Stimulated activated CD4-positive, alpha-beta T cell treated with anti-CD3 and anti-CD28 coated beads, Interleukin-15, amount 100 ng/mL, for 24 hours (primary cell): ENCODE data around the gene IGF2BP3.
"Not testable (repeated sequence)": the region's sequence is repeated elsewhere in the genome, so short reads cannot be mapped to it uniquely, and the experiment has no call there.

ENCODE experiments used
- DNase-seq: peaks from one replicate; pipeline ENCODE4 v3.0.0-alpha.2; 2020

The IGF2BP3 gene

DNA sequence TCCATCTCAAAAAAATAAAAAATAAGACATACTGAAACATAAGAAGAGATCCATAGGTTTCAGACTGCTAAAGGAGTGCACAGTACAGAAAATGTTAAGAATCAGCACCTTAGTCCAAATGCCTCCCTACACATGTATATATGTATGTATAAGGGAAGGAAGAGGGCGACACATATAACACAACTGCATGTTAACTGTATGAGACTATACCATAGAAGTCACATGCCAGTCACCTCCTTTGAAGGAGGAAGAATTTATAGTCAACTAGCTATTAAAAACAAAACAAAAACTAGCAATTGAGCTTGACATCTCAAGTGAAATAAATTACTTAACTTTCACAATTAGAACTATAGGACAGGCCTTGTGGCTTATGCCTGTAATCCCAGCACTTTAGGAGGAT lies 50.4 kb downstream of the IGF2BP3 start:
- DNase-seq: no peak

DNA sequence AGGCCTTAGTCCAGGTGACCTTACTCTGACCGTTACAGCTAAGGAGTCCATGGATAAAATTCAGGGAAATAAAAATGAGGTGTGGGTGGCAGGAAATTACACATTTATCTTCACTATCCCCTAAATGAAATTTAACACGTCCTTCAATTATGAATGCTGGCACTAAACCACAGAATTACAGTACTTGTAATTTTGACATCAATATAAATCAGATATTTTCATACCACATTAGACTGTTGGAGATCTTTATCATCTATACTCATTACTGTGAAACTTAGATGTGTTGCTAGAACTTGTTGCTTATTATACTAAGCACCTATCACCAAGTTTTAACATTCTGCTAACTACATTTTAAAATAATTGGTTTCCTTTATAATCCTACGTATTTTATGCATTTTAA lies 51.1 kb downstream of the IGF2BP3 start:
- no peak for DNase-seq

GRCh38 chr7:23418046-23418445 lies 52.2 kb downstream of the IGF2BP3 start:
- DNase-seq: no peak

- DNase-seq: no peak
These were observed 55.1 kb downstream of the IGF2BP3 start for GRCh38 chr7:23415198-23415597.

- DNase-seq: no peak
These were observed 59.7 kb downstream of the IGF2BP3 start for GRCh38 chr7:23410446-23411183.

GRCh38 chr7:23406564-23406963 lies 63.7 kb downstream of the IGF2BP3 start:
- not testable (repeated sequence) for DNase-seq

GRCh38 chr7:23405240-23405618 lies 65.1 kb downstream of the IGF2BP3 start:
- DNase-seq: peak; percentile 12

DNA sequence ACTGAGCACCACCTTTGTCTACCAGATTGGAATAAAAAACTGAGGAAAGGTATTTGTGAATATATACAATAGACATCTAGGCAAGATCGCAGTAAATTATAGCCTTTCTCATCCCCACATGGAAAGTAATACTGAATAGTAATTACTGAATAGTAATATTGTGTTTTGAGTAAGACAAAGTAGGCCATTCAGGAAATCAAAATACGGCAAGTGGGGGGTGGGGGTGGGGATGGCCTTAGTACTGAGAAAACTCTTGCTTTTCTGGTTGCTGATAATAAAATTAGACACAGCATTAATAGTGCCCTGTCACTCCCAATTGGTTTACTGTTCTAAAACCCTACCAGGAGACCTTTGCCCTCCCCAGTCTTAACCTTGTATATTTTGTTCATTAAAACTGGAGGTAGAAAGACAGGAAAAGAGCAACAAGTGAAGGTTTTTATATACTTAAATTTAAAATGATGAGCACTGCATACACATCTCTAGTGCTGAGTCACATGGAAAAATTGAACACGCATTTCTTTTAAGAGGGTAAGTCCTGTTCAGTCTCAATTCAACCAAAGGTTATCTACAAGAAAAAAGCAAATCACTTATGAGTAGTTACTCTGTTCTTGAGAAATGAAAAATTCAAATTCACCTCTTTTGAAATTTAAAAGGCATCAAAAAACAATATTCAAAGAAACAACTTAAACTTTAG lies 65.6 kb downstream of the IGF2BP3 start:
- peak; percentile 38 for DNase-seq

DNA sequence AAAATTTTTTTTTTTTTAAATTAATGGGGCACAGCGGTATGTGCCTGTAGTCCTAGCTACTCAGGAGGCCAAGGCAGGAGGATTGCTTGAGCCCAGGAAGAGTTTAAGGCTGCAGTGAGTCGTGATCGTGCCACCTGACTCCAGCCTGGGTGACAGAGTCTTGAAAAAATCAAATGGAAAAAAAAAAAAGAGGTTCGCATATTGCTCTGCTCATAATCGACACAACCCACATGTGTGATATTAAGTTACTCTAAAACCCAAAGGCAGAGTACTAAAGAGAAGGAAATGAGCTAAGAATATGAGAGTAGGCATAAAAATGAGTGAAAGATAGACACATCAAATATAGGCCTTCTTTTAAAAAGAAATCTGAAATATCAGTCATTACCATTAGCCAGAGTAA lies 66.3 kb downstream of the IGF2BP3 start:
- peak; percentile 26 for DNase-seq

DNA sequence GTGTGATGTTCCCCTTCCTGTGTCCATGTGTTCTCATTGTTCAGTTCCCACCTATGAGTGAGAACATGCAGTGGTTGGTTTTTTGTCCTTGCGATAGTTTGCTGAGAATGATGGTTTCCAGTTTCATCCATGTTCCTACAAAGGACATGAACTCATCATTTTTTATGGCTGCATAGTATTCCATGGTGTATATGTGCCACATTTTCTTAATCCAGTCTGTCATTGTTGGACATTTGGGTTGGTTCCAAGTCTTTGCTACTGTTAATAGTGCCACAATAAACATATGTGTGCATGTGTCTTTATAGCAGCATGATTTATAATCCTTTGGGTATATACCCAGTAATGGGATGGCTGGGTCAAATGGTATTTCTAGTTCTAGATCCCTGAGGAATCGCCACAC lies 72.2 kb downstream of the IGF2BP3 start:
- DNase-seq: not testable (repeated sequence)

DNA sequence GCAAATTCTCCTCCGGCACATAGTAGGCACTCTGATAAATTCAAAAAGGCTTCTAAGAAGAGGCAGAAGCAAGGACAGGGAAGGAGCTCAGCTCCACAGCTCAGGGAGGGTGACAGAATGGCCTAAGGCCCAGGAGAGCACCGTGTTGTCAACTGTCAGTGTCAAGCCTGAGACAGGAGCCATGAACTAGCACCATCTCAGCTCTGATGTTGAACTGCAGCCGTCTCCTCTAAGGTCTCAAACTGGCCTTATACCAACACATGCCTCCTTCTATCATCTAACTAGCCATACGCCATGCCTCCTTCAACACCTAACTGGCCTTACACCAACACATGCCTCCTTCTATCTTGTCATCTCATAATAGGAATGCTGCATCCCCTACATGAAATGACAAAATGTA lies 73.0 kb downstream of the IGF2BP3 start:
- DNase-seq: no peak

GRCh38 chr7:23396222-23397015 lies 73.9 kb downstream of the IGF2BP3 start:
- DNase-seq: no peak

DNA sequence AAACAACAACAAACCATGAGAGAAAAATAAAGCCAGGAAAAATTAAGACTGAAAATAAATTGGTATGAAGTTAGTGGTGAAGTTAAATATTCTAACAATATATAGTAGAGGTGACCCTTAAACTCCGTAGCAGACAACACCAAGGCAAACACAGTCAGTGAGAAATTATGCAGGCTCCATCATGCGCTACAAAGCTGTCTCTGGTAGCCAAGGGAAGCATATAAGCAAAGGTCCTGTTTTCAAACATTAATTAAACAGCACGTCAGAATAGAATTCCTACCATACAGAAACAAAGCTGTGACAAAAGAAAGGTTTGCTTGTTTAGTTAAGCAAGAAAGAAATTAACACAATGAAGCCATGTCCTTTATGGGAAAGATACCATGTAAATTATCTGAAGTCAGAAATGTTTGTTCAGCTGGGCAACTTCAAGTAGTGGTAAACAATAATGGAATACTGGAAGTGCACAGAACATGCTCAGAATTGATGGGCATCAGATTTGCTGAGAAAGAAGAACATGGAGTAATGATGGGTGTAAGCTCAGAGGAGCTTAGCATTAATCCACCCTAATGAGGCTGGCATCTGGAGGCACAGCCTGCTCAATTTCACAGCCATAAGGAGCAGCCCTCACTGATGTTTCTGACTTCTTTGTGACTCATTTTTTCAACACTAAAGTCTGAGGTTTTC lies 75.7 kb downstream of the IGF2BP3 start:
- DNase-seq: no peak

- no peak for DNase-seq
These were observed 76.7 kb downstream of the IGF2BP3 start for GRCh38 chr7:23393636-23394035.

DNA sequence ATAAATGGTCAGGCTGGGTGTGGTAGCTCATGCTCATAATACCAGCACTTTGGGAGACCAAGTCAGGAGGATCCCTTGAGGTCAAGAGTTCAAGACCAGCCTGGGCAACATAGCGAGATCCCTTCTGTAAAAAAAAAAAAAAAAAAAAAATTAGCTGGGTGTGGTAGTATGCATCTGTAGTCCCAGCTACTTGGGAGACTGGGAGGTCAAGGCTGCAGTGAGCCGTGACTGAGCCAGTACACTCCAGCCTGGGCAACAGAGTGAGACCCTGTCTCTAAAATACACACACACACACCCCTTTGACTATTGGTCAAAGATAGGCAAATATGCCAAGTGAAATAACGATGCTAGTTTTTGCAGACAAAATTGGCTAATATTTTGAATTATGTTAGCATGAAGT lies 80.6 kb downstream of the IGF2BP3 start:
- DNase-seq: no peak

- no peak for DNase-seq
These were observed 82.7 kb downstream of the IGF2BP3 start for GRCh38 chr7:23387583-23387982.

DNA sequence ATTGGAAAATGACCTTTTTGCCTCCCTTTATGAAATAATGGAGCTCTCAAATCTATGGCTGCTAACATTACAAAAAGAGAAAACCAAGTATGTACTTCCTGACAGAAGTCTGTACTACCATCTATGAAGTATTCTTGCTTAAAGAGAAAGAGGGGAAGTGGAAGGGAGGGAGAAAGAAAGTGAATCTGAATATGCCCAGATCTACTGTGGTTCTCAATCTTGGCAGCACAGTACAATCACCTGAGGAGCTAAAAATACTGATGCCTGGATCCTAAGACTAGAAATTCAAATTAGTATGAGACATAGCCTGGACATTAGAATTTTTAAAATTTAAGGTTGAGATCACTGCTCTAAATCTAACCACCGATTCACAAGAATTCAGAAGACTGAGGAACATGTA lies 85.2 kb downstream of the IGF2BP3 start:
- DNase-seq: no peak

- DNase-seq: no peak
These were observed 87.1 kb downstream of the IGF2BP3 start for GRCh38 chr7:23383225-23383624.

- no peak for DNase-seq
These were observed 89.3 kb downstream of the IGF2BP3 start for GRCh38 chr7:23380961-23381360.

DNA sequence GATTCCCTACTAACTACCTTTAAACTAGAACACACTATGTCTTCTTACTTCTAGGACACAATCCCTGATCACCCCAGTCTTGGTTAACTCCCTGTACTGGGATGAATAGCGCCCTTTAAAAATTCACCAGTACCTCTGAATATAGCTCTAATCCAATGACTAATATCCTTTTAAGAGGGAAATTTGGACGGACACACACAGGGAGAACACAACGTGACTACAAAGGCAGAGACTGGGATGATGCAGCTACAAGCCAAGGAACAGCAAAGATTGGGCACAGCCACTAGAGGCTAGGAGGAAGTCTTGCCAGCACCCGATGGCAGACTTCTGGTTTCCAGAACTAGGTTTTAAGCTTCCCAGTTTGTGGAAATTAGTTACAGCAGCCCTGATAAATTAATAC lies 89.7 kb downstream of the IGF2BP3 start:
- DNase-seq: no peak

GRCh38 chr7:23378996-23379395 lies 91.3 kb downstream of the IGF2BP3 start:
- no peak for DNase-seq

DNA sequence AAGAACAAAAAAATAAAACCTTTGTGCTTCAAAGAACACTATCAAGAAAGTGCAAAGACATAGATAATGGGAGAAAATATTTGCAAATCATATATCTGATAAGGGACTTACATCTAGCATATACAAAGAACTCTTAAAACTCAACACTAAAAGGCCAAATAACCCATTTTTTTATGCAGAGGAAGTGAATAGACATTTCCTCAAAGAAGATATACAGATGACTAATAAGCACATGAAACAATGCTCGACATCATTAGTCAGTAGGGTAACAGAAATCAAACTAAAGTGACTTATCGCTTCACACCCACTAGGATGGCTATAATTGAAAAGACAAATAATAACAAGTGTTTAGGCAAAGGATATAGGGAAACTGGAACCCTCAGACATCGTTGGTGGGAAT lies 93.2 kb downstream of the IGF2BP3 start:
- DNase-seq: no peak
